ENCODE measurements around the gene DIS3L2. TPM values are rescaled to one million over a fixed set of nuclear protein-coding genes. Genes with fewer than 3 reads are reported as not detected.

The DIS3L2 gene
- total RNA-seq, 4 donors from 2014 or later, result 22.2 to 31.6 (median 27.8) TPM

- ATAC-seq (ENCODE audit: low FRiP score) (no peak), DNase-seq (ENCODE audit: low spot score) (no peak)
- TF ChIP-seq, protein P1, sequence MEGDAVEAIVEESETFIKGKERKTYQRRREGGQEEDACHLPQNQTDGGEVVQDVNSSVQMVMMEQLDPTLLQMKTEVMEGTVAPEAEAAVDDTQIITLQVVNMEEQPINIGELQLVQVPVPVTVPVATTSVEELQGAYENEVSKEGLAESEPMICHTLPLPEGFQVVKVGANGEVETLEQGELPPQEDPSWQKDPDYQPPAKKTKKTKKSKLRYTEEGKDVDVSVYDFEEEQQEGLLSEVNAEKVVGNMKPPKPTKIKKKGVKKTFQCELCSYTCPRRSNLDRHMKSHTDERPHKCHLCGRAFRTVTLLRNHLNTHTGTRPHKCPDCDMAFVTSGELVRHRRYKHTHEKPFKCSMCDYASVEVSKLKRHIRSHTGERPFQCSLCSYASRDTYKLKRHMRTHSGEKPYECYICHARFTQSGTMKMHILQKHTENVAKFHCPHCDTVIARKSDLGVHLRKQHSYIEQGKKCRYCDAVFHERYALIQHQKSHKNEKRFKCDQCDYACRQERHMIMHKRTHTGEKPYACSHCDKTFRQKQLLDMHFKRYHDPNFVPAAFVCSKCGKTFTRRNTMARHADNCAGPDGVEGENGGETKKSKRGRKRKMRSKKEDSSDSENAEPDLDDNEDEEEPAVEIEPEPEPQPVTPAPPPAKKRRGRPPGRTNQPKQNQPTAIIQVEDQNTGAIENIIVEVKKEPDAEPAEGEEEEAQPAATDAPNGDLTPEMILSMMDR (IDR thresholded peaks at IDR 0.05), result no peak
Observed at GRCh38 chr2:231920795-231921194, 40.7 kb upstream of the DIS3L2 start.

GRCh38 chr2:231922311-231923009, 39.1 kb upstream of the DIS3L2 start:
- TF ChIP-seq, protein P1 (IDR thresholded peaks at IDR 0.05), result no peak

DNA sequence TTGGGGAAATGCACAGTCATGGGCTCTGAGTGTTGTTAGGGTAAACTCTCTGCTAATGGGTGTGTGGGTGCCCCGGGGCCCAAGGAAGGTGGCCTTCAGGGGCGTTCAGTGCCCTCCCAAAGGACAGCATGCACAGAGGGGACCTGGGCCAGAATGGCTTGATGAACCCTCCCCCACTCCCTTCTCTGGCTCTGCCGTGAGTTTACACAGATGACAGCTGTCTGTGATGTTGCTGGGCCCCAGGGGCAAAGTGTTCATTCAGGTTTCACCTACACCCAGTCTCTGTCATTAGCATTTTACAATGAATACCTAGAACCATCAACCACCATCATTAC, 38.5 kb upstream of the DIS3L2 start:
- DNase-seq (ENCODE audit: low spot score) (no peak), ATAC-seq (ENCODE audit: low FRiP score) (no peak)
- TF ChIP-seq, protein P1 (IDR thresholded peaks at IDR 0.05), result no peak

More at GRCh38 chr2:231922311-231923009, 39.1 kb upstream of the DIS3L2 start:
- DNase-seq (ENCODE audit: low spot score) (no peak), ATAC-seq (ENCODE audit: low FRiP score) (no peak)

DNA sequence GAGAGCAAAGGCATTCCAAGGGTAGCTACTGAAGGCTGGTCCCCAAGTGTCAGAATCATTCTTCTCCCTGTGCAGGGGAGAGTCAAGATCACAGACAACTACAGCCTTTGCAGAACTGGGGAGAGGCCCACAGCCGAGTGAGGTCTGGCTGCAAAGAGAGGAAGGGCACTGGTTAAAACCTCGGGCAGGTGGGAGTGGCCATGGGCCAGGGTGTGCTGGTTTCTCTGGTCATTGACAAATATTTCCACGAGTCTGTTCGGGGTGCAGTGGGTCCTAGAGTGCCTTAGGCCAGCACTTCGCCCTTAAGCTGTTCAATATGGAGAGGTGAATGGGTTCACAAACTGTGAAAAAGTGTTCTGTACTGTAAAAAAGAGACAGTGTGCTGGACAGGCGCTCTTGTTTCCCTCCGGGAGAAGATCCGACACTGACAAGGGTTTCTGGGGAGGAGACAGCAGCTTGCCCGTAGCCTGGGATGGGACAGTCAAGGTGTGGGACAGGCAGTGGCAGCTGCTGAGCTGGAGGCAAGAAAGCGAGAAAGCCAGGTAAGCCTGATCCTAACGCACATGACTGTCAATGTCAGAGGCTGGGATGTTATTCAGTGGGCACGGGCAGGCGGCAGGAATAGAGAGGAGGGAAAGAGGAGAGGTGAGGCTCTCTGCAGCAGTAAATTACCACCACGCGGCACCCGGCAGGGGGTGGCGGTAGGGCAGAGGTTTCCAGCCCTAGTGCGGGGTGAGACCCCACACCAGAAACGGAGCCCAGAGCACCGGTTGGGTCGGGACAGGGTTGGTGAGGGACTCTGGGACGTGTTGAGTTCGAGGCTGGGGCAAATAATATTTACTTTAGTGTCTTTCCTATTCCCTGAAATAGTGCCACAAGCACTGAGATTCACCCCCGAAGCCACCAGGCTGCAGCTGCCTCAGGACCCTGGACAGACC, 37.3 kb upstream of the DIS3L2 start:
- ATAC-seq (ENCODE audit: low FRiP score) (no peak), DNase-seq (ENCODE audit: low spot score) (no peak)
- TF ChIP-seq, protein P1 (IDR thresholded peaks at IDR 0.05), result no peak

GRCh38 chr2:231924889-231925275, 36.6 kb upstream of the DIS3L2 start:
- DNase-seq (ENCODE audit: low spot score) (no peak), ATAC-seq (ENCODE audit: low FRiP score) (no peak)
- TF ChIP-seq, protein P1 (IDR thresholded peaks at IDR 0.05), result no peak

DNA sequence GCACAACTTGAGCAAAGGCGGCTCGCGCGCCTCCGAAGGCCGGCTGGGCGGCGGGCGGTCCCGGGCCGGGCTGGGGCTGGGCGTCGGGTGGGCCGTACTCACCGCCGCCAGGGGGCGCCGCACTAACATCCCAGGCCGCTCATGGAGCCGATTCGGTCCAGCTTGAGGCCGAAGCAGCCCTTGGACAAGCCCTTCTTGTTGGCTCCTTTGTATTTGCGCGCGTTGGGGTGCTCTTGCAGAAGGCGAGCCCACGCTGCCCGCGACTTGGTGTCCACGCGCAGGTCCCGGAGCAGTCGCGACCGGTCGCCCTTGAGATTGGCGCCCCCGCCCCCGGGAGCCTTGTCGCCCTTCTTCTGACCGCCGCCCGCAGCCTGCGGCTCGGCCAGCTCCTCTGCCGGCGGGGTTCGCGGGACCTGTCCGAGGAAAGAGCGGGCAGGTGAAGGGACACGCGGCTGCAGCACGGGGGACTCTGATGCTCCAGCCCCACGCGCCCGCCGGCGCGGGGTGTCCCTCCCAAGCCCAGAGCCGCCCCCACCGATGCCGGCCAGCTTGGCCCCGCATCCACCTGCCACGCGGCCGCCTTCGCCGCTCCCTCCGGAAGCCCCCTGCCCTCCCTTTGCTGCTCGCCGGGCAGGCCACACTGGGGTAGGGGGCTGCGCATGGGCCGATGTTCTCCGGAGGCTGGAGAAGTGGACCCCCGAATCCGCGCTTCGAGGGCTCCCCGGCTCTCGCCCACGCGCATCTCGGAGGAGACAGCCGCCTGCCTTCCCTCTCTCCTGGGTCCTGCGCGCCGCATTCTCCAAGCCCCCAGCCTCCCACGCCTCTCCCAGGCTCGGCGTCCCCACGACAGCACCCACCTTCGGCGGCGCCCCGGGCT, 36.0 kb upstream of the DIS3L2 start:
- peak; percentile 84 for ATAC-seq (ENCODE audit: low FRiP score)
- TF ChIP-seq, protein P1 (IDR thresholded peaks at IDR 0.05), result peak in 2 of 3 donors; percentile 88 to 90
- DNase-seq (ENCODE audit: low spot score), result peak; percentile 61

Measured in omental fat pad (tissue), 4 donors.